ENCODE results near the gene LOC101059915.
A peak's percentile ranks its signal among the peaks of the same experiment; 100 is the strongest.
"Not testable (repeated sequence)": the region's sequence is repeated elsewhere in the genome, so short reads cannot be mapped to it uniquely, and the experiment has no call there.

Gene LOC101059915

DNA sequence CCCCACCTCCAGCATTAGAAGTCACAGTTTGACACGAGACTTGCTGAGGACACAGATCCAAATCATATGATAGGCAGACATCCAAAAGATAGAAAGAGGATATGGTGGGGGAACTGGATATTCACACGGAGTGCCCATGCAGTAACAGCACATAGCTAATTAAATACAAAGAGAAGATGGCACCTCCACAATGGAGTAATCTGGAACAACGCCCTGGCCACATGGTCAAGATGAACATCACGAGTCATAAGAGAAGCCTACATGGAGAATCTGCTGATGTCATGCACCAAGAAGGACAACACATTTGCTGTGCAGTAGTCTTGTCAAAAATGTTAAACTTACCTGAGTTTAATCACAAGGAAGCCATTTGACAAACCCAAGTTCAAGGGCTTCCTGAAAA lies 10.1 kb upstream of the LOC101059915 start:
- TF ChIP-seq, protein P1, sequence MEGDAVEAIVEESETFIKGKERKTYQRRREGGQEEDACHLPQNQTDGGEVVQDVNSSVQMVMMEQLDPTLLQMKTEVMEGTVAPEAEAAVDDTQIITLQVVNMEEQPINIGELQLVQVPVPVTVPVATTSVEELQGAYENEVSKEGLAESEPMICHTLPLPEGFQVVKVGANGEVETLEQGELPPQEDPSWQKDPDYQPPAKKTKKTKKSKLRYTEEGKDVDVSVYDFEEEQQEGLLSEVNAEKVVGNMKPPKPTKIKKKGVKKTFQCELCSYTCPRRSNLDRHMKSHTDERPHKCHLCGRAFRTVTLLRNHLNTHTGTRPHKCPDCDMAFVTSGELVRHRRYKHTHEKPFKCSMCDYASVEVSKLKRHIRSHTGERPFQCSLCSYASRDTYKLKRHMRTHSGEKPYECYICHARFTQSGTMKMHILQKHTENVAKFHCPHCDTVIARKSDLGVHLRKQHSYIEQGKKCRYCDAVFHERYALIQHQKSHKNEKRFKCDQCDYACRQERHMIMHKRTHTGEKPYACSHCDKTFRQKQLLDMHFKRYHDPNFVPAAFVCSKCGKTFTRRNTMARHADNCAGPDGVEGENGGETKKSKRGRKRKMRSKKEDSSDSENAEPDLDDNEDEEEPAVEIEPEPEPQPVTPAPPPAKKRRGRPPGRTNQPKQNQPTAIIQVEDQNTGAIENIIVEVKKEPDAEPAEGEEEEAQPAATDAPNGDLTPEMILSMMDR (conservative IDR thresholded peaks at IDR 0.05; ENCODE audit: low read depth) = no peak
- no peak overlapping the region for H3K27ac ChIP-seq
- DNase-seq (ENCODE audit: low spot score) = no peak
- CTCF ChIA-PET = no interaction called here
- POLR2A ChIA-PET (ENCODE audit: low non-redundant PET) = no interaction called here

DNA sequence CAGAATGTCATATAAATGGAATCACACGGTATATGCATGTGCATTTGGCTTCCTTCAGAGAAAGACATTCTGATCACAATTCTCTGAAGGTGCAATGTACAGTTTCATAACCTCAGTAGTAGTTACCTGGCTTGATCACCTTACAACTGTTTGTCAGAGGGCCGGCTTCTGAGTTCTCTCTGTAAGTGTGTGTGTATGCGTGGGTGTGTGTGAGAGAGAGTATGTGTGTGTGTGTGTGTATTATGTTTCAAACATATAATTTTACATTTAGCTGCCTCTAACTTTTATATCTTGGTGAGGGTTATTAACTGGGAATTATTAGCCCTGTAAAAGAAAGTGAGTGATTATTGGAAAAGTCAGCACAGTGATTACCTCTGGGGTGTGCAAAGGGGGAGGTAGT lies 8.0 kb upstream of the LOC101059915 start:
- ChIA-PET POLR2A (ENCODE audit: low non-redundant PET) (no interaction called here), CTCF (no interaction called here)
- no peak overlapping the region for H3K27ac ChIP-seq
- TF ChIP-seq, protein P1 (conservative IDR thresholded peaks at IDR 0.05; ENCODE audit: low read depth) = no peak
- no peak for DNase-seq (ENCODE audit: low spot score)

DNA sequence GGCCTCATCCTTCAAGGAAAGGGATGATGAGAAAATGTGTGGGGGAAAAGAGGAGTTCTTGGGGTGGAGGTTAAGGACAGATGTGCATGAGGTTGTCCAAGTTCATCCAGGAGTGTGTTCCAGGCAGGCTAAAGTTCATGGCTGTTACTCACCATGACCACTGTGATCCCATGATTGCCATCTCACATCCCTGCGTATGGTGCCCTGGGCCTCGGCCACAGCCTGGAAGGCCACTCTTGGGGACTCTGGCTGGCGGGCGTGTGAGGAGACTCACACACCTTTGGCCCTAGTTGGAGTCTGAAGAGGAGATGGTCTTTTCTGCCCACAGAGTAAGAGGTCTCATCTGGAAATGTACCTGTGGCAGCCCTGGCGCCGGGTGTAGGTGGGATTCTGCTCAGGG lies 7.4 kb upstream of the LOC101059915 start:
- TF ChIP-seq, protein P1 (conservative IDR thresholded peaks at IDR 0.05; ENCODE audit: low read depth) = no peak
- DNase-seq (ENCODE audit: low spot score) = no peak
- ChIA-PET POLR2A (ENCODE audit: low non-redundant PET) (no interaction called here), CTCF (no interaction called here)
- H3K27ac ChIP-seq = no peak overlapping the region

DNA sequence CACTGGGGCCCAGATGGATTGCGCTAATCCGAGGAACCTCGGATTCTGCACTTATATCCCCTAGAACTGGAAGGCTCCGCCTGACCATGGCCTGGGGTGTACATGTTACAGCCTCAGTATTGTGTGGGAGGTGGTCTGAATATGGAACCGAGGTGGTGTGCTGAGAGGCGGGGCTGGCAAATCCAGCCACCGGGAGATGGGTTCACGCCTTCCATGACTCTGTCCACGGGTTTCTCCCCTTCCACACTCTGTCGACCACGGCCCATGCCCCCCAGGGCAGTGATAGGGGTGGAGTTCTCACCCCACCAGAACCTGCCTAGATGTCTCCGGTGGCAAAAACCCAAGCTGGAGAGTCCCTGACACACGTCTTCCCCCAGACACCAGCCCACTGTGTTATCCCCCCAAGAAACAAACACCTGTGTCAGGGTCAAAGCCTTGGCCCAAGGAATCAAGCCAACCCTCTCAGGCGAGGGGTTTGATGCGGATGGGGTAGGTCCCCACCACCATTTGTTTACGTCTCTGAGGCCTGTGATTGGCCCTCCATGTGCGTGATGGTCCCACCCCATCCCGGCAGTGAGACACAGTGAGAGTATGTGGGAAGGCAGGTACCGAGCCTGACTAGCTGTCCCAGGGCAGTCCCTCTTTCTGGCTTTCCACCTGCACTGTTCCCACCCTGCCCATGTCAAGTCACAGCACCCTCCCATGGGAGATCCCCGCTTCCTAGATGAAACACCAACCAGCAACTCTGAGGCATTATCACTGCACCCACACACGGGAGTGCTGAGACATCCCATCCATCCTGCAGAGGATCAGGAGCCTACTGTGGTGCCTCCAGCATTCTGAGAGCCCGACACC lies 6.6 kb upstream of the LOC101059915 start:
- ChIA-PET POLR2A (ENCODE audit: low non-redundant PET) (no interaction called here), CTCF (no interaction called here)
- DNase-seq (ENCODE audit: low spot score) = no peak
- no peak overlapping the region for H3K27ac ChIP-seq
- TF ChIP-seq, protein P1 (conservative IDR thresholded peaks at IDR 0.05; ENCODE audit: low read depth) = no peak

DNA sequence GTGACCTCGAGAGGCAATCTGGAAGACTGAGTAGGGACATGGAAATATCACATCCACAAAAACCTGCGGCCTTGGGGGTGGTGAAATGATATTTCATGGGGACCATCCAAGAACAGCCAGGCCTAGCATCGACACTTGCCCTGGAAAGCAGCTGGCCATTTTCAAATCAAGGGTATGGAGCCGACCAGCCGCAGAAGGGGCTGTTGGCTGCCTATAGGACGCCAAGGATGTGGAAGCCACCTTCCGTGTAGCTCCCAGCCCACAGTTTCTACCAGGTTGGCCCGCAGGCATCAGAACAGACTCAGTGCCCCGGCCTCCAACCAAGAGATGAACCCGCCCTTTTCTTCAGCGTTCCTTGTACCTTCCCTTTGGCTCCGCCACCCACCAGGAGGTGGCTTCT lies 5.4 kb upstream of the LOC101059915 start:
- CTCF ChIA-PET = no interaction called here

DNA sequence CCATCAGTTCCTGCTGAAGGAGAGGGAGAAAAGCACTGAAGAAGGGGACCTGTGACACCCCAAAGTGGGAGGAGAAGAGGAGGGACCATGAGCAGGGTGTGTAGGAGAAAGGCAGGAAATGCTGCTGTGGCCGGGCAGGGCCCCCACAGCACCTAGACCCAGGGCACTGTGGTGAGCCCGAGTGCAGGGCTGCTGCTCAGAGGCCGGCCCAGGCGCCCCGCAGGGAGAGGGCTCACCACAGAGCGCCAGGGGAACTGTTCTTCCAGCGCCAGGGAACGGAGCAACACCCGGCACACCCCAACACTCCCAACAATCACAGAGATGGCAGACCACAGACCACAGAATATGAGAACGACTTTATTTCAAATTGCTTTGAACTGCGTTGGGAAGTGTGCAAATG lies 4.7 kb upstream of the LOC101059915 start:
- DNase-seq (ENCODE audit: low spot score); H3K27ac ChIP-seq; POLR2A ChIA-PET (ENCODE audit: low non-redundant PET); CTCF ChIA-PET: not testable (repeated sequence)

More for the DNA sequence above, 5.4 kb upstream of the LOC101059915 start:
- no peak overlapping the region for H3K27ac ChIP-seq
- POLR2A ChIA-PET (ENCODE audit: low non-redundant PET) = no interaction called here
- no peak for DNase-seq (ENCODE audit: low spot score)
- TF ChIP-seq, protein P1 (conservative IDR thresholded peaks at IDR 0.05; ENCODE audit: low read depth) = no peak

DNA sequence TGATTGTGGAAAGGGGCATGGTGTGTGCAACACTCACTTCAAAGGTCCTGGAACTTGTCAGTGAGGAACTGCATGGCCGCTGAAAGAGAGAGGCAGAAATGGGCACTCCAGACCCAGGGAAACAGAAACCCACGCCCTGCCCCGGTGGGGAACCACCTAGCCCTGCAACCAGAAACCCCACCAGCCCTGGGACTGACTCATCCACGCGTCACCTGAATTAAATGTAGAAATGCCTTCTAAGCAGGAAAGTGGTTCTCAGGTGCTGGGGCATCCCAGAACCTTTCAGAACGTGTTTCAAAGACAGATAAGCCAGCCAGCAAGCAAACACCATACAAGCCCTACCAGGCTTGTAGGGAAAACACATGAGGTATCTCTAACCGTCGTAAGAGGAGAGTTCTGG lies 4.1 kb upstream of the LOC101059915 start:
- CTCF ChIA-PET = not testable (repeated sequence)

DNA sequence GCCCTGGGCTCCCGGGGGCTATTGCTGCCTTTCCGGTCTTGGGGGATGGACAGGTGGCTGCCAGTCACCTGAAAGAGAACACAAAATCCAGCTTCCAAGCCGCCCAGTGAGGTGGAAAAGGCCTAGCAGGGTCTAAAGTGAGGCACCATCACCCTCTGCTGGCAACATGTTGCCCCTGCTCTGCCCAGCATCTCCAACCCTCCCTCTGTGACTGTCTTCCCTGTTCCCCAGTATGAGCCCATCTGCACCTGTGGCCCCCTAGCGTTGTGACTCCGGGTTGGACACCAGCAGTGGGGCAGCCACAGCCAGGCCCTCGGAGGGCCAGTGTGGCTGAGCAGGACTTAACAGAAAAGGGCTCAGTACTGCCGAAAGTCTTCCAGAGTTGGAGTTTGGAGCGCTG lies 3.1 kb upstream of the LOC101059915 start:
- POLR2A ChIA-PET (ENCODE audit: low non-redundant PET); DNase-seq (ENCODE audit: low spot score); CTCF ChIA-PET; H3K27ac ChIP-seq: not testable (repeated sequence)

More for the DNA sequence above, 4.1 kb upstream of the LOC101059915 start:
- peak; percentile 26 for DNase-seq (ENCODE audit: low spot score)
- POLR2A ChIA-PET (ENCODE audit: low non-redundant PET); H3K27ac ChIP-seq: not testable (repeated sequence)

Data from RWPE1 (cell line).